Transverse colon (tissue), 4 donors: ENCODE results near the gene C6orf47. TPM values are rescaled to one million over a fixed set of nuclear protein-coding genes. Genes with fewer than 3 reads are reported as not detected.

Source experiments
- DNase-seq: peaks from one replicate; pipeline ENCODE4 v3.0.0-alpha.2; 2019
- H3K27ac ChIP-seq, 4 donors: fragments of 200-600 bp; sonication (generic); 2 replicates each; pipeline ENCODE4 v1.5.1; 2016 to 2018; ENCODE audit warnings: inconsistent platforms in 4 of 4
- H3K27me3 ChIP-seq: fragments of 200-600 bp; sonication (generic); 2 replicates; pipeline ENCODE4 v1.5.1; 2017; ENCODE audit warnings: inconsistent platforms
- H3K36me3 ChIP-seq, 4 donors: fragments of 200-600 bp; sonication (generic); 2 replicates each; pipeline ENCODE4 v1.5.1; 2017 to 2019; ENCODE audit warnings: inconsistent platforms in 4 of 4
- H3K4me1 ChIP-seq, 4 donors: fragments of 200-600 bp; sonication (generic); 2 replicates each; pipeline ENCODE4 v1.5.1; 2017 to 2020; ENCODE audit warnings: inconsistent platforms in 4 of 4
- H3K4me3 ChIP-seq, 4 donors: fragments of 200-600 bp; sonication (generic); 1 replicate in 1 of 4; 2 replicates in 3 of 4; pipeline versions ENCODE4 v1.5.1 to v1.6.1; 2017 to 2019; ENCODE audit warnings: inconsistent platforms in 4 of 4
- H3K9me3 ChIP-seq, 2 donors: fragments of 200-600 bp; sonication (generic); 2 replicates each; pipeline ENCODE4 v1.5.1; 2017 to 2019; ENCODE audit warnings: inconsistent platforms in 2 of 2
- CTCF ChIP-seq, 5 experiments: fragments of 200-600 bp in 3 of 5; fragments of 450-650 bp in 2 of 5; sonication (generic) in 3 of 5; IDR thresholded peaks; 1 replicate in 2 of 5; 2 replicates in 3 of 5; pipeline ENCODE4 v1.5.1; 2016 to 2017; ENCODE audit warnings: antibody characterized with exemption in 5 of 5, inconsistent platforms in 3 of 5, mild to moderate bottlenecking in 2 of 5, moderate library complexity in 1 of 5
- EP300 ChIP-seq: sonication (generic); formaldehyde crosslinking; IDR thresholded peaks from one replicate; pipeline ENCODE4 v1.6.1; 2017; ENCODE audit warnings: antibody characterized with exemption, low read depth
- POLR2A ChIP-seq: fragments of 450-650 bp; IDR thresholded peaks from one replicate; pipeline ENCODE4 v1.6.1; 2016; ENCODE audit warnings: antibody characterized with exemption, mild to moderate bottlenecking, moderate library complexity
- POLR2AphosphoS5 ChIP-seq, 3 donors: sonication (generic); formaldehyde crosslinking; IDR thresholded peaks; one replicate each; pipeline ENCODE4 v1.6.1; 2016; ENCODE audit warnings: antibody characterized with exemption in 3 of 3
- WGBS, 2 donors: methylation state at CpG; one replicate each; pipeline ENCODE4 v1.1.5; 2018; ENCODE audit warnings: low coverage in 1 of 2; 5-methylcytosine and 5-hydroxymethylcytosine counted together
- in situ Hi-C, 4 donors: fragments of 200-750 bp; cut with MboI; loops; one replicate each; pipeline versions ENCODE4 v1.15.0 to v1.15.1; 2017; ENCODE audit warnings: low sequenced_read_pairs in 3 of 4, low pct_ligation_motif_present in 1 of 4, low pct_unique_long_range_greater_than_20kb in 1 of 4
- intact Hi-C: fragments of 100-400 bp; cut with DNase I; formaldehyde crosslinking; loops from one replicate; pipeline ENCODE4 v1.15.1; 2023; ENCODE audit warnings: low total_unique reads
- total RNA-seq, 4 donors: library from RNA; depleted of rRNA; stranded (reverse); fragments of >200 nt; gene quantifications; one replicate each; pipeline ENCODE4 v1.1.0, GENCODE V29; 2016

The C6orf47 gene
- total RNA-seq, 4 donors from 2014 or later, result 18.7 to 45.7 (median 25.2) TPM

DNA sequence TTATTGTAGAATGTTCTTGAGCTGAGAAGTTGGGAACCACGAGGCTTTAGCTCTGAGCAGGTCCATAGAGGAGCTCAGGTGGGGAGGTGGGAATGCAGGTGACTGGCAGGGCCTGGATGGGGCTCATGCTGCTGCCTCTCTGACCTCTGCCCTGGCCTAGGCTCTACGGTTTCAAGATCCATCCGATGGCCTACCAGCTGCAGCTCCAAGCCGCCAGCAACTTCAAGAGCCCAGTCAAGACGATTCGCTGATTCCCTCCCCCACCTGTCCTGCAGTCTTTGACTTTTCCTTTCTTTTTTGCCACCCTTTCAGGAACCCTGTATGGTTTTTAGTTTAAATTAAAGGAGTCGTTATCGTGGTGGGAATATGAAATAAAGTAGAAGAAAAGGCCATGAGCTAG is 9.1 kb upstream of the C6orf47 start, which contains the start of gene LY6G5B:
Gene LY6G5B (plus strand): TSS at position 301 of the 400 bp plus-strand sequence. CDS start 975 bp downstream, outside the sequence.
- Histone ChIP-seq H3K27me3 (no peaks in the 10 kb centered on the region), H3K4me3 (no peak within 1 kb of the TSS), H3K4me1 (peaks cover 8 to 18% (median 11%) of the 10 kb centered on the region in 4 donors), H3K9me3 (no peaks in the 10 kb centered on the region), H3K36me3 (peaks cover 0 to 54% (median 30%) of the 10 kb centered on the region in 4 donors), H3K27ac (no peak within 1 kb of the TSS)
- no peak for DNase-seq
- in situ Hi-C loops (loop anchor here in 1 of 4 donors (10.0 kb wide), 1 partner anchor 285 kb away; the partner anchor contains the start of genes NELFE and SKIC2), intact Hi-C loops (no loop called here)
- TF ChIP-seq EP300 (no peak), POLR2A (no peak), POLR2AphosphoS5 (IDR thresholded peaks at IDR 0.05) (no peak), CTCF (IDR thresholded peaks at IDR 0.05) (no peak)
- 70 to 90% methylated on average over 2 to 8 of the region's 8 CpGs for WGBS, 2 donors

- Histone ChIP-seq H3K4me1 (peaks cover 21 to 47% (median 26%) of the 10 kb centered on the region in 4 donors), H3K36me3 (peaks cover 0 to 50% (median 24%) of the 10 kb centered on the region in 4 donors), H3K27ac (peak overlapping the region; percentile 93 to 99 (median 98)), H3K4me3 (peak overlapping the region; percentile 76 to 96 (median 92)), H3K9me3 (no peaks in the 10 kb centered on the region), H3K27me3 (no peaks in the 10 kb centered on the region)
- 1 to 5% methylated on average over 4 to 15 of the region's 15 CpGs for whole genome bisulfite sequencing, 2 donors
- DNase-seq, result no peak
- intact Hi-C loops, result no loop called here
- in situ Hi-C loops, result no loop called here
- TF ChIP-seq POLR2AphosphoS5 (IDR thresholded peaks at IDR 0.05) (no peak), POLR2A (no peak), EP300 (no peak), CTCF (IDR thresholded peaks at IDR 0.05) (no peak)
These were observed 5.9 kb upstream of the C6orf47 start for GRCh38 chr6:31666337-31666965.

DNA sequence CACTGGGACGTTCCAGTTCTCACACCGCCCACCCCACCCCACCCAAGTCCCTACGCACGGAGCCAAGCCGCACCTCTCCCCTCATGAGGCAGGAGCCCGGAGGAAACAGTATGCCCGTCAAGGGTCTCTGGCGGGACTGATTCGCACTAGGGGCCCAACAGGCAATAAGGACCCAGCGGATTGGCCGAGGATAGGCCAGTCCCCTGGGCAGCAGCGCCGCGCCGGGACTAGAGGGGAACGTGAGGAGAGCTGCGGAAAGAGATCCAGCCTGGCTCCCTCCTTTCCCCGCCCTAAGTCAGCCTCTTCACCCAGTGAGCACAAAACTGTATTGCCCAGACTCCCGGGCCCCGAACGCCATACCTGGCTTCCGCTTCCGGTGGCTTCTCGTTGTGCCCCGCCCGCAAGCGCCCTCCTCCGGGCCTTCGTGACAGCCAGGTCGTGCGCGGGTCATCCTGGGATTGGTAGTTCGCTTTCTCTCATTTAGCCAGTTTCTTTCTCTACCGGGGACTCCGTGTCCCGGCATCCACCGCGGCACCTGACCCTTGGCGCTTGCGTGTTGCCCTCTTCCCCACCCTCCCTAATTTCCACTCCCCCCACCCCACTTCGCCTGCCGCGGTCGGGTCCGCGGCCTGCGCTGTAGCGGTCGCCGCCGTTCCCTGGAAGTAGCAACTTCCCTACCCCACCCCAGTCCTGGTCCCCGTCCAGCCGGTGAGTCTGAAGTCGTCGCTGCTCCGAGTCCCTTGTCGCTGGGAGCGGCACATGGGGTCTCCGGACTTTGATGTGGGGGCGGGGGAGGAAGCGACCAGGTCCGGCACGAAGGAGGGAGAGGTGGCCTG is 5.1 kb upstream of the C6orf47 start, which contains the start of gene CSNK2B:
Gene CSNK2B (plus strand): TSS at position 580 of the 836 bp plus-strand sequence. CDS start 752 bp downstream, outside the sequence.
- in situ Hi-C loops (no loop called here), intact Hi-C loops (no loop called here)
- peaks cover 0 to 43% (median 20%) of the 10 kb centered on the region in 4 donors for H3K36me3 ChIP-seq
- DNase-seq, result peak; percentile 99
- H3K4me3 ChIP-seq, result peak within 1 kb of the TSS; percentile 76 to 96 (median 92)
- TF ChIP-seq CTCF (IDR thresholded peaks at IDR 0.05) (no peak), POLR2AphosphoS5 (IDR thresholded peaks at IDR 0.05) (peak; percentile 86 to 89 (median 87)), POLR2A (peak; percentile 94)
- H3K27ac ChIP-seq, result peak within 1 kb of the TSS; percentile 93 to 99 (median 98)
- H3K9me3 ChIP-seq, result no peaks in the 10 kb centered on the region
- WGBS, 2 donors, result 1% methylated on average over 53 of the region's 63 CpGs; no CpG with 5 or more reads in 1 of the 2 donors
- peaks cover 23 to 55% (median 30%) of the 10 kb centered on the region in 4 donors for H3K4me1 ChIP-seq
- no peaks in the 10 kb centered on the region for H3K27me3 ChIP-seq
